ENCODE results near the gene PBX3.
"Not testable (repeated sequence)": the region's sequence is repeated elsewhere in the genome, so short reads cannot be mapped to it uniquely, and the experiment has no call there.

Gene PBX3

GRCh38 chr9:125776789-125777188 lies 29.6 kb downstream of the PBX3 start:
- H3K9ac ChIP-seq (ENCODE audit: low read depth, low read length); H3K9me3 ChIP-seq (ENCODE audit: control insufficient read depth, insufficient read depth, low read length); H3K27ac ChIP-seq (ENCODE audit: low read depth, low read length); H3K4me3 ChIP-seq (ENCODE audit: low read depth, low read length); H3K27me3 ChIP-seq (ENCODE audit: control insufficient read depth, insufficient read depth, low read length); H3K36me3 ChIP-seq (ENCODE audit: control insufficient read depth, insufficient read depth, low read length); H3K4me1 ChIP-seq (ENCODE audit: control insufficient read depth, insufficient read depth, low read length): not testable (repeated sequence)

GRCh38 chr9:125778538-125779219 lies 31.5 kb downstream of the PBX3 start:
- H3K9ac ChIP-seq (ENCODE audit: low read depth, low read length); H3K36me3 ChIP-seq (ENCODE audit: control insufficient read depth, insufficient read depth, low read length); H3K4me3 ChIP-seq (ENCODE audit: low read depth, low read length); H3K27me3 ChIP-seq (ENCODE audit: control insufficient read depth, insufficient read depth, low read length); H3K27ac ChIP-seq (ENCODE audit: low read depth, low read length); H3K4me1 ChIP-seq (ENCODE audit: control insufficient read depth, insufficient read depth, low read length): not testable (repeated sequence)
- peaks cover 12% of the 10 kb centered on the region; the same call in 1 of the 2 replicates for H3K9me3 ChIP-seq (ENCODE audit: control insufficient read depth, insufficient read depth, low read length)

GRCh38 chr9:125779220-125779565 lies 32.0 kb downstream of the PBX3 start:
- not testable (repeated sequence) for H3K9ac ChIP-seq (ENCODE audit: low read depth, low read length); H3K36me3 ChIP-seq (ENCODE audit: control insufficient read depth, insufficient read depth, low read length); H3K27me3 ChIP-seq (ENCODE audit: control insufficient read depth, insufficient read depth, low read length); H3K27ac ChIP-seq (ENCODE audit: low read depth, low read length); H3K4me3 ChIP-seq (ENCODE audit: low read depth, low read length); H3K4me1 ChIP-seq (ENCODE audit: control insufficient read depth, insufficient read depth, low read length)
- H3K9me3 ChIP-seq (ENCODE audit: control insufficient read depth, insufficient read depth, low read length): peaks cover 12% of the 10 kb centered on the region; the same call in 1 of the 2 replicates

GRCh38 chr9:125782718-125783117 lies 35.5 kb downstream of the PBX3 start:
- peaks cover 10% of the 10 kb centered on the region for H3K4me1 ChIP-seq (ENCODE audit: control insufficient read depth, insufficient read depth, low read length)
- no peaks in the 10 kb centered on the region for H3K27me3 ChIP-seq (ENCODE audit: control insufficient read depth, insufficient read depth, low read length)
- no peak overlapping the region for H3K9ac ChIP-seq (ENCODE audit: low read depth, low read length)
- peaks cover 12% of the 10 kb centered on the region; the same call in 1 of the 2 replicates for H3K9me3 ChIP-seq (ENCODE audit: control insufficient read depth, insufficient read depth, low read length)
- peaks cover 6% of the 10 kb centered on the region for H3K36me3 ChIP-seq (ENCODE audit: control insufficient read depth, insufficient read depth, low read length)
- no peak overlapping the region for H3K4me3 ChIP-seq (ENCODE audit: low read depth, low read length)
- no peak overlapping the region for H3K27ac ChIP-seq (ENCODE audit: low read depth, low read length)

- Histone ChIP-seq H3K27me3 (ENCODE audit: control insufficient read depth, insufficient read depth, low read length) (no peaks in the 10 kb centered on the region), H3K36me3 (ENCODE audit: control insufficient read depth, insufficient read depth, low read length) (peaks cover 6% of the 10 kb centered on the region), H3K9ac (ENCODE audit: low read depth, low read length) (no peak overlapping the region), H3K4me1 (ENCODE audit: control insufficient read depth, insufficient read depth, low read length) (peaks cover 10% of the 10 kb centered on the region), H3K9me3 (ENCODE audit: control insufficient read depth, insufficient read depth, low read length) (peaks cover 12% of the 10 kb centered on the region; the same call in 1 of the 2 replicates), H3K4me3 (ENCODE audit: low read depth, low read length) (no peak overlapping the region), H3K27ac (ENCODE audit: low read depth, low read length) (no peak overlapping the region)
Measured at GRCh38 chr9:125784286-125785049, 37.3 kb downstream of the PBX3 start.

GRCh38 chr9:125785248-125785751 lies 38.1 kb downstream of the PBX3 start:
- Histone ChIP-seq H3K36me3 (ENCODE audit: control insufficient read depth, insufficient read depth, low read length) (peaks cover 11% of the 10 kb centered on the region), H3K27ac (ENCODE audit: low read depth, low read length) (no peak overlapping the region), H3K27me3 (ENCODE audit: control insufficient read depth, insufficient read depth, low read length) (no peaks in the 10 kb centered on the region), H3K4me3 (ENCODE audit: low read depth, low read length) (no peak overlapping the region), H3K9me3 (ENCODE audit: control insufficient read depth, insufficient read depth, low read length) (peaks cover 12% of the 10 kb centered on the region; the same call in 1 of the 2 replicates), H3K4me1 (ENCODE audit: control insufficient read depth, insufficient read depth, low read length) (peaks cover 10% of the 10 kb centered on the region), H3K9ac (ENCODE audit: low read depth, low read length) (no peak overlapping the region)

- Histone ChIP-seq H3K36me3 (ENCODE audit: control insufficient read depth, insufficient read depth, low read length) (peaks cover 11% of the 10 kb centered on the region), H3K27me3 (ENCODE audit: control insufficient read depth, insufficient read depth, low read length) (no peaks in the 10 kb centered on the region), H3K9me3 (ENCODE audit: control insufficient read depth, insufficient read depth, low read length) (no peaks in the 10 kb centered on the region; the same call in 1 of the 2 replicates), H3K27ac (ENCODE audit: low read depth, low read length) (no peak overlapping the region), H3K9ac (ENCODE audit: low read depth, low read length) (no peak overlapping the region), H3K4me1 (ENCODE audit: control insufficient read depth, insufficient read depth, low read length) (peaks cover 10% of the 10 kb centered on the region), H3K4me3 (ENCODE audit: low read depth, low read length) (no peak overlapping the region)
Measured at GRCh38 chr9:125787715-125788114, 40.5 kb downstream of the PBX3 start.

- Histone ChIP-seq H3K27me3 (ENCODE audit: control insufficient read depth, insufficient read depth, low read length) (no peaks in the 10 kb centered on the region), H3K4me3 (ENCODE audit: low read depth, low read length) (no peak overlapping the region), H3K36me3 (ENCODE audit: control insufficient read depth, insufficient read depth, low read length) (peaks cover 11% of the 10 kb centered on the region), H3K4me1 (ENCODE audit: control insufficient read depth, insufficient read depth, low read length) (peaks cover 9% of the 10 kb centered on the region), H3K9ac (ENCODE audit: low read depth, low read length) (no peak overlapping the region), H3K9me3 (ENCODE audit: control insufficient read depth, insufficient read depth, low read length) (no peaks in the 10 kb centered on the region), H3K27ac (ENCODE audit: low read depth, low read length) (no peak overlapping the region)
Measured at GRCh38 chr9:125789196-125789595, 42.0 kb downstream of the PBX3 start.

GRCh38 chr9:125794708-125795107 lies 47.5 kb downstream of the PBX3 start:
- peaks cover 7% of the 10 kb centered on the region for H3K4me1 ChIP-seq (ENCODE audit: control insufficient read depth, insufficient read depth, low read length)
- H3K27ac ChIP-seq (ENCODE audit: low read depth, low read length): no peak overlapping the region
- no peak overlapping the region for H3K9ac ChIP-seq (ENCODE audit: low read depth, low read length)
- H3K9me3 ChIP-seq (ENCODE audit: control insufficient read depth, insufficient read depth, low read length): no peaks in the 10 kb centered on the region
- peaks cover 4% of the 10 kb centered on the region; the same call in 1 of the 2 replicates for H3K36me3 ChIP-seq (ENCODE audit: control insufficient read depth, insufficient read depth, low read length)
- H3K27me3 ChIP-seq (ENCODE audit: control insufficient read depth, insufficient read depth, low read length): no peaks in the 10 kb centered on the region
- H3K4me3 ChIP-seq (ENCODE audit: low read depth, low read length): no peak overlapping the region

- peaks cover 4% of the 10 kb centered on the region; the same call in 1 of the 2 replicates for H3K36me3 ChIP-seq (ENCODE audit: control insufficient read depth, insufficient read depth, low read length)
- H3K9me3 ChIP-seq (ENCODE audit: control insufficient read depth, insufficient read depth, low read length): no peaks in the 10 kb centered on the region
- no peak overlapping the region for H3K27ac ChIP-seq (ENCODE audit: low read depth, low read length)
- H3K4me3 ChIP-seq (ENCODE audit: low read depth, low read length): no peak overlapping the region
- H3K9ac ChIP-seq (ENCODE audit: low read depth, low read length): no peak overlapping the region
- H3K27me3 ChIP-seq (ENCODE audit: control insufficient read depth, insufficient read depth, low read length): no peaks in the 10 kb centered on the region
- H3K4me1 ChIP-seq (ENCODE audit: control insufficient read depth, insufficient read depth, low read length): peaks cover 7% of the 10 kb centered on the region
Measured at GRCh38 chr9:125795970-125796596, 48.9 kb downstream of the PBX3 start.

GRCh38 chr9:125797930-125798329 lies 50.8 kb downstream of the PBX3 start:
- Histone ChIP-seq H3K9ac (ENCODE audit: low read depth, low read length) (no peak overlapping the region), H3K4me3 (ENCODE audit: low read depth, low read length) (no peak overlapping the region), H3K27ac (ENCODE audit: low read depth, low read length) (no peak overlapping the region), H3K9me3 (ENCODE audit: control insufficient read depth, insufficient read depth, low read length) (no peaks in the 10 kb centered on the region), H3K4me1 (ENCODE audit: control insufficient read depth, insufficient read depth, low read length) (peaks cover 7% of the 10 kb centered on the region), H3K36me3 (ENCODE audit: control insufficient read depth, insufficient read depth, low read length) (peaks cover 5% of the 10 kb centered on the region; the same call in 1 of the 2 replicates), H3K27me3 (ENCODE audit: control insufficient read depth, insufficient read depth, low read length) (no peaks in the 10 kb centered on the region)
